Mucosa of descending colon (tissue), 3 donors: ENCODE results near the gene SORCS1. TPM values are rescaled to one million over a fixed set of nuclear protein-coding genes. Genes with fewer than 3 reads are reported as not detected.

Experiments used
- ATAC-seq: fragments of 200-7000 bp; cut with Tn5 transposase; one replicate; pipeline ENCODE4 v1.9.1; 2020; ENCODE audit warnings: mild to moderate bottlenecking, moderate library complexity
- DNase-seq, 3 donors: peaks; one replicate each; pipeline ENCODE4 v3.0.0-alpha.2; 2020
- H3K36me3 ChIP-seq: fragments of 200-600 bp; one replicate; pipeline ENCODE4 v1.8.0; 2021; ENCODE audit warnings: low read depth, mild to moderate bottlenecking
- H3K4me1 ChIP-seq: fragments of 200-600 bp; one replicate; pipeline ENCODE4 v1.8.0; 2021; ENCODE audit warnings: low read depth, mild to moderate bottlenecking
- H3K4me3 ChIP-seq: fragments of 200-600 bp; one replicate; pipeline ENCODE4 v1.8.0; 2021; ENCODE audit warnings: mild to moderate bottlenecking
- H3K9me3 ChIP-seq: fragments of 200-600 bp; one replicate; pipeline ENCODE4 v1.8.0; 2021; ENCODE audit warnings: mild to moderate bottlenecking
- CTCF ChIP-seq: fragments of 200-600 bp; IDR thresholded peaks from one replicate; pipeline ENCODE4 v1.8.0; 2022; ENCODE audit warnings: antibody characterized with exemption, mild to moderate bottlenecking
- intact Hi-C, 2 donors: fragments of 100-400 bp; cut with DNase I in 1 of 2; cut with micrococcal nuclease in 1 of 2; formaldehyde crosslinking; loops; one replicate each; pipeline versions ENCODE4 v1.11.0 to v1.11.1; 2022; cut with DNase I, micrococcal nuclease
- total RNA-seq, 3 donors: library from RNA; stranded (reverse); fragmentation: NEBNext Ultra II Directional in 2 of 3; extraction: Animal tissue kit (Norgen Biotek cat#: 25700) in 2 of 3; gene quantifications; one replicate each; pipeline versions ENCODE4 v1.2.1 to v1.2.4, GENCODE V29; 2021 to 2023
- donor health status: DM: no; HTN: no; CAD: no; lungs with moderate emphysema.
- donor health status: DM: no; HTN: no; CAD: no.
- donor health status: DM: no; HTN: yes; CAD: no.

The SORCS1 gene
- total RNA-seq, 3 donors from 2014 or later, result 0.80 to 13.2 (median 0.93) TPM

- TF ChIP-seq CTCF, result no peak
- no peak for ATAC-seq
- H3K9me3 ChIP-seq, result no peaks in the 10 kb centered on the region
- no peak overlapping the region for H3K4me3 ChIP-seq
- no peaks in the 10 kb centered on the region for H3K4me1 ChIP-seq
- no peaks in the 10 kb centered on the region for H3K36me3 ChIP-seq
- DNase-seq, result no peak
- intact Hi-C loops, result no loop called here
Observed at GRCh38 chr10:106949680-106950478, 214.6 kb downstream of the SORCS1 start.

GRCh38 chr10:106947643-106948042 lies 216.9 kb downstream of the SORCS1 start:
- H3K9me3 ChIP-seq, result no peaks in the 10 kb centered on the region
- no peaks in the 10 kb centered on the region for H3K4me1 ChIP-seq
- intact Hi-C loops, result no loop called here
- ATAC-seq (no peak), DNase-seq (no peak)
- TF ChIP-seq CTCF, result no peak
- no peak overlapping the region for H3K4me3 ChIP-seq
- H3K36me3 ChIP-seq, result no peaks in the 10 kb centered on the region

- ATAC-seq, result no peak
- intact Hi-C loops, result no loop called here
- no peak for TF ChIP-seq CTCF
- Histone ChIP-seq H3K9me3 (no peaks in the 10 kb centered on the region), H3K36me3 (no peaks in the 10 kb centered on the region), H3K4me3 (no peak overlapping the region), H3K4me1 (no peaks in the 10 kb centered on the region)
- DNase-seq, result peak in 1 of 3 donors; percentile 5
Observed at GRCh38 chr10:106942035-106942662, 222.4 kb downstream of the SORCS1 start.

- ATAC-seq, result no peak
- intact Hi-C loops, result no loop called here
- Histone ChIP-seq H3K4me1 (no peaks in the 10 kb centered on the region), H3K4me3 (no peak overlapping the region), H3K9me3 (no peaks in the 10 kb centered on the region), H3K36me3 (no peaks in the 10 kb centered on the region)
- TF ChIP-seq CTCF, result no peak
- DNase-seq, result no peak
Observed at GRCh38 chr10:106941297-106942034, 223.0 kb downstream of the SORCS1 start.

- DNase-seq, result peak in 1 of 3 donors; percentile 10
- Histone ChIP-seq H3K9me3 (no peaks in the 10 kb centered on the region), H3K4me3 (no peak overlapping the region), H3K36me3 (no peaks in the 10 kb centered on the region), H3K4me1 (no peaks in the 10 kb centered on the region)
- intact Hi-C loops, result no loop called here
- no peak for TF ChIP-seq CTCF
- ATAC-seq, result peak; percentile 15
Observed at GRCh38 chr10:106938513-106938912, 226.0 kb downstream of the SORCS1 start.
